GM21447 (cell line): ENCODE results near the gene BCAT1.

ENCODE experiments used
- ATAC-seq: cut with Tn5 transposase; IDR thresholded peaks from one replicate; pipeline ENCODE4 v1.9.1; 2021; ENCODE audit not compliant: unreplicated experiment

Gene BCAT1

DNA sequence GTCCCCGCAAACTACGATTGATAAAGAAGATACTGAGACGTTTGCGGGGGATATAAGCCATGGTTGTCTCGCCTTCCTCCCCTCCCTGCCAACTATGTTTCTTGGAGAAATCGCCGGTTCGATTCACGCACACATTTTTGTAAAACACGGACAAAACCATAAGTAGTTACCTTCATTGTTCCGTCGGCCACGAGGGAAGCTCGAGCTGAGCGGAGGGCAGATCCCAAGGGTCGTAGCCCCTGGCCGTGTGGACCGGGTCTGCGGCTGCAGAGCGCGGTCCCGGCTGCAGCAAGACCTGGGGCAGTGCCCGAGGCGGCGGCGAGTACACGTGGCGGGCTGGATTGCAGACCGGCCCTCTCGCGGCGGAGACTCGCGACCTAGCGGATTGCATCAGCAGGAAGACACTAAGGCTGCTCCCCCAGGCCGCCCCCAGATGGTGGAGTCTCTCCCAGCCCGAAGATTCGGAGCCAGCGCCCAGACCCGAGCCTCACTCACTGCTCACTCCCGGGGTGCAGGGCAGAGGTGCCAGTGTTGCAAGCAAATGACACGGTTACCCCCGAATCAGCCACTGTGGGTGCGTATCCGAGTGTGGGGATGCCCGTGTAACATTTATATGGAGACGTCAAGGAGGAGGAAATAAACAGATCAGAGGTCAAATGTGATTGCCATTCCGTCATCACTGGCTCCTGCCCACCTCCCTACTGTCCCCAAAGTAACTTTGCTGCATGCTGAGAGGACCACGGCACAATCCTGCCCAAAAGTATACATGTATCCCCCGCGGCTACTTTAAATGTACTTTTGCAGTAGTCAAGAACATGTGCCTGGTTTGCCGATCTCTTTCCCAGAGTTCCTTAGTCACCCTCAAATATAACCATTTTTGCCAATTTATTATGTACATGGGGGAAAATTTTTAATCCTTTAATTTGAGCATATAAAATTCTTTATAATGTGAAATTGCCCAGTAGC, at the start of gene BCAT1:
TSS of gene BCAT1 (minus strand) at position 345 of the 966 bp plus-strand sequence. CDS start at position 176, 169 bp downstream.
- ATAC-seq, result peak; percentile 34

GRCh38 chr12:24997970-24998582, 49.2 kb upstream of the BCAT1 start:
- peak; percentile 81 for ATAC-seq

DNA sequence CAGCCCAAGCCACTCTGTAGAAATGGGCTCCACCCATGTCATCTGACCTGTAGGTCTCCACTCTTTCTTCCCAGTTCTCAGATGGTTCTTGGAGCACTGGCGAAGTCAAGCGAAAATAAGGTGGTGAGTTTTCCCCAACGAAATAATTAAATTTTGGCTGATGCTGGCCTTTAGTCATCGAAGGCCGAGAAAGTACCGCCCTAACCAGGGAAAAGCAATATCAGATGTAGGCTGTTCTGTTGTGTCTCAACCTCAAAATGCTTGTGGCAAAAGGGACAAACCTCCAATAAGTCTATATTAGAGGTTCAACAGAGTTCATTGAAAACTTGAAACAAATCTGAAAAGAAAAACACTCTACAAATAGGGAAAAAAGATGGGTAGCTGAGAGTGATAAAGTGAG, 48.6 kb upstream of the BCAT1 start:
- ATAC-seq, result peak; percentile 6

DNA sequence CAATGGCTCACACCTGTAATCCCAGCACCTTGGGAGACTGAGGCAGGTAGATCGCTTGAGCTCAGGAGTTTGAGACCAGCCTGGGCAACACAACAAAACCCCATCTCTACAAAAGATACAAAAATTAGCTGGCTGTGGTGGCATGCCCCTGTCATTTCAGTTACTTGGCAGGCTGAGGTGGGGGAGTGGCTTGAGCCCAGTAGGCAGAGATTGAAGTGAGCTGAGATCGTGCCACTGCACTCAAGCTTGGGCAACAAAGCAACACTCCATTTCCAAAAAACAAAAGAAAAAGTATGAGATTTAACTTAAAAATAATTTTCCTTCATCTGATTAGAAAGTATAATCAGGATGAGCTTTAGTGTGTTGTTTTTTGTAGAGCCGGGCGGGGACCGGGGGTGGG, 47.9 kb upstream of the BCAT1 start:
- no peak for ATAC-seq

DNA sequence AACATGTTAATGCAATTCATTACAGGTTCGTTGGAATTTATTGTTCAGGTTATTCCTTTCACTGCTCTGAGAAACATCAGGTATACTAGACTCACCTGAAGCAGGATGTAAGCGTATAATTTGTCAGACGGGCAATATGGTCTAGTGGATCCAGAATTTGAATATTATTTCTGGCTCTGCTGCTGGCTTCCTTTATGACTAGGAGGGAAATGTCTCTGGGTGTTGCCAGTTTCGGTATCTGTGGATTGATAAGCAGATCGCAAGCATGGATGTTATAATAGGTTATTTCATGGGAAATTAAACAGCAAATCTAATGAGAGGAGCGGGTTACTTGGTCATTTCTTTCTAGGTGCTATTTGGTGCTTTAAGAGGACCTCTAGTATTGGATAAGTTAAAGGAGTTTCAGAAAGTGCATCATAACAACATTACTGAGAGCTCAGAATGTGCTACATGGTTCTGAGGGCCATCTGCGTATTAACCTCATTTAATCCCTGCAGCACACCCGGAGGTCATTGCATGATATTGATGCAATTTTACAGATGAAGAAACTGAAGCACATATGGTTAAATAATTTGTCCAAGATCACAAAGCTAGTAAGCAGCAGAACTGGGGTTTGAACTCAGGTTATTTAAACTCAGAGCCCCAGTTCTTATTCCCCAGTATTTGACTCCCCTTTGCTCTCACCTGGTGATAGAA, 47.3 kb upstream of the BCAT1 start:
- ATAC-seq, result no peak

GRCh38 chr12:24993793-24994192, 44.9 kb upstream of the BCAT1 start:
- no peak for ATAC-seq

- no peak for ATAC-seq
Measured at GRCh38 chr12:24991209-24992049, 42.5 kb upstream of the BCAT1 start.

DNA sequence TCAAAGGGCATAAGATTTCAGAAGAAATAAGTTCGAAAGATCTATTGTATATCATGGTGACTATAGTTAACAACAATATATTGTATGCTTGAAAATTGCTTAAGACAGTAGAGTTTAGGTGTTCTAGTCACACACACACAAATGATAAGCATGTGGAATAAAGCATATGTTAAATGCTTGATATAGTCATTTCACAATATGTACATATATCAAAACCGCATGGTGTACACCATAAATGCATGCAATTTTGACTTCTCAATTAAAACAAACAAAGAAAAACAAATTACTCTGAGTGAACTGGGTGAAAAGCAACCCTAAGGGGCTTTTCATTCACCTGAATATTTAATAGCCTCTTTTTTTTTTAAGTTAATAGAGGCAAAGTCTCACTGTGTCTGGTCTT, 40.3 kb upstream of the BCAT1 start:
- no peak for ATAC-seq

GRCh38 chr12:24982250-24982649, 33.3 kb upstream of the BCAT1 start:
- ATAC-seq, result no peak

- no peak for ATAC-seq
Measured at GRCh38 chr12:24979976-24980730, 31.3 kb upstream of the BCAT1 start.

- ATAC-seq, result no peak
Measured at GRCh38 chr12:24979329-24979728, 30.4 kb upstream of the BCAT1 start.

- no peak for ATAC-seq
Measured at GRCh38 chr12:24977711-24978110, 28.8 kb upstream of the BCAT1 start.

DNA sequence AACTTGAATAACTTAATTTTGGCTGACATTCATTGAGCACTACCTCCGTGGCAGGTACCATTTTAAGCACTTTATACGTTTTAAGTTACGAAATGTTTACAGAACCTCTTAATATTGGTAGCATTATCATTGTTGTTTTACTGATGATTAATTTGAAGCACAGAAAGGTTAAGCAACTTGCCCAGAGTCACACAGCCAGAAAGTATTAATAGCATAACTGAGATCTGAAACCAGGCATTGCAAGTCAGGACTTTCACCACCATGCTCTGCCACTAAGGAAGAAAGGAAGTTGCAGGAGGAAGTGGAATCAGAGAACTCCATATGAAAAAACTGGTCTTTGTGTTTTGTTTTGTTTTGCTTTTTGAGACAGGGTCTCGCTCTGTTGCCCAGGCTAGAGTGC, 28.2 kb upstream of the BCAT1 start:
- no peak for ATAC-seq

- no peak for ATAC-seq
Measured at GRCh38 chr12:24975425-24975824, 26.5 kb upstream of the BCAT1 start.

GRCh38 chr12:24974216-24974615, 25.3 kb upstream of the BCAT1 start:
- no peak for ATAC-seq

DNA sequence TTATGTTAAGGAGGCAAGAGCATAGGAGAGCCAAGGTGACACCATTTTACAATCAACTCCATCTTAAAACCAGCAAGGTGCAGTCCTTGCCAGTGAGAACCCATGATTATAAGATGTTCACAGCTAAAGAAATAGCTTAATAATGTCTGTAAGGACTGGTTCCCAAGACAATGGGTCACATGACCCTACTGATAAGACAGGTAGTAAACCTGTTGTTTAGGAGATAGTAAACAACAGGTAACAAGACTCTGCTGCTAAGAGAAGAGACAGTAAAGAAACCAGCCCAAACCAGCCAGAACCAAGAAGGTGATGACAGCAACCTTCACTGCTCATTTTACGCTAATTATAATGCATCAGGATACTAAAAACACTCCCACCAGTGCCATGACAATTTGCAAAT, 23.2 kb upstream of the BCAT1 start:
- ATAC-seq, result no peak

GRCh38 chr12:24970177-24970576, 21.3 kb upstream of the BCAT1 start:
- ATAC-seq, result no peak

GRCh38 chr12:24966951-24967564, 18.2 kb upstream of the BCAT1 start:
- ATAC-seq, result no peak

GRCh38 chr12:24964342-24964741, 15.4 kb upstream of the BCAT1 start:
- no peak for ATAC-seq
